ENCODE data around the gene B4GALT6.

DNA sequence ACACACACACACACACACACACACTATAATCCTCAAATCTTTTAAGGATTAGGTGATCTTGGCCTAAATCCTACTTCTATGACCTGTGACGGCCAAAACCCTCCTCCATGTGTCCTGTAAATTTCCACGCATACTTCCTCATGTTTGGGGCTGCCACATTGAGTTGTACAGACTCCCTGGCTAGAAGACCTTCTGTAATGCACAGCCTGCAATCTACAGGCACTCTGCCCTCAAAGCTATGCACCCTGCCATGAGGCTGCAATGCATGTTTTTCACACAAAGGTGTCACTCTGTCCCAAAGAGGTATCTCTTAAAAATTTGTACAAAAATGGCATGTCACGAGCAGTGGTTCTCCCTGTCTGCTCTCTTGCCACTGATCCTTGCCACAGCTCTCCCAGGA lies 26.4 kb upstream of the B4GALT6 start:
- TF ChIP-seq, protein P1, sequence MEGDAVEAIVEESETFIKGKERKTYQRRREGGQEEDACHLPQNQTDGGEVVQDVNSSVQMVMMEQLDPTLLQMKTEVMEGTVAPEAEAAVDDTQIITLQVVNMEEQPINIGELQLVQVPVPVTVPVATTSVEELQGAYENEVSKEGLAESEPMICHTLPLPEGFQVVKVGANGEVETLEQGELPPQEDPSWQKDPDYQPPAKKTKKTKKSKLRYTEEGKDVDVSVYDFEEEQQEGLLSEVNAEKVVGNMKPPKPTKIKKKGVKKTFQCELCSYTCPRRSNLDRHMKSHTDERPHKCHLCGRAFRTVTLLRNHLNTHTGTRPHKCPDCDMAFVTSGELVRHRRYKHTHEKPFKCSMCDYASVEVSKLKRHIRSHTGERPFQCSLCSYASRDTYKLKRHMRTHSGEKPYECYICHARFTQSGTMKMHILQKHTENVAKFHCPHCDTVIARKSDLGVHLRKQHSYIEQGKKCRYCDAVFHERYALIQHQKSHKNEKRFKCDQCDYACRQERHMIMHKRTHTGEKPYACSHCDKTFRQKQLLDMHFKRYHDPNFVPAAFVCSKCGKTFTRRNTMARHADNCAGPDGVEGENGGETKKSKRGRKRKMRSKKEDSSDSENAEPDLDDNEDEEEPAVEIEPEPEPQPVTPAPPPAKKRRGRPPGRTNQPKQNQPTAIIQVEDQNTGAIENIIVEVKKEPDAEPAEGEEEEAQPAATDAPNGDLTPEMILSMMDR (IDR thresholded peaks at IDR 0.05; ENCODE audit: poor library complexity), result no peak
- TF ChIP-seq EZH2phosphoT487 (IDR thresholded peaks at IDR 0.05; ENCODE audit: low read depth, severe bottlenecking, unreplicated experiment), result no peak

All from hepatocyte (in vitro differentiated cells).